HG02798 (cell line): Measurements from ENCODE around the gene AATK.

Experiments
- ATAC-seq: cut with Tn5 transposase; IDR thresholded peaks from one replicate; pipeline ENCODE4 v1.9.1; 2021; ENCODE audit warnings: mild to moderate bottlenecking; ENCODE audit not compliant: unreplicated experiment, poor library complexity

The AATK gene

GRCh38 chr17:81197409-81197795, 31.4 kb upstream of the AATK start:
- no peak for ATAC-seq

GRCh38 chr17:81196505-81197408, 30.7 kb upstream of the AATK start:
- no peak for ATAC-seq

GRCh38 chr17:81195941-81196495, 30.0 kb upstream of the AATK start:
- no peak for ATAC-seq

GRCh38 chr17:81194941-81195901, 29.2 kb upstream of the AATK start:
- no peak for ATAC-seq

GRCh38 chr17:81194225-81194760, 28.3 kb upstream of the AATK start:
- ATAC-seq, result no peak

DNA sequence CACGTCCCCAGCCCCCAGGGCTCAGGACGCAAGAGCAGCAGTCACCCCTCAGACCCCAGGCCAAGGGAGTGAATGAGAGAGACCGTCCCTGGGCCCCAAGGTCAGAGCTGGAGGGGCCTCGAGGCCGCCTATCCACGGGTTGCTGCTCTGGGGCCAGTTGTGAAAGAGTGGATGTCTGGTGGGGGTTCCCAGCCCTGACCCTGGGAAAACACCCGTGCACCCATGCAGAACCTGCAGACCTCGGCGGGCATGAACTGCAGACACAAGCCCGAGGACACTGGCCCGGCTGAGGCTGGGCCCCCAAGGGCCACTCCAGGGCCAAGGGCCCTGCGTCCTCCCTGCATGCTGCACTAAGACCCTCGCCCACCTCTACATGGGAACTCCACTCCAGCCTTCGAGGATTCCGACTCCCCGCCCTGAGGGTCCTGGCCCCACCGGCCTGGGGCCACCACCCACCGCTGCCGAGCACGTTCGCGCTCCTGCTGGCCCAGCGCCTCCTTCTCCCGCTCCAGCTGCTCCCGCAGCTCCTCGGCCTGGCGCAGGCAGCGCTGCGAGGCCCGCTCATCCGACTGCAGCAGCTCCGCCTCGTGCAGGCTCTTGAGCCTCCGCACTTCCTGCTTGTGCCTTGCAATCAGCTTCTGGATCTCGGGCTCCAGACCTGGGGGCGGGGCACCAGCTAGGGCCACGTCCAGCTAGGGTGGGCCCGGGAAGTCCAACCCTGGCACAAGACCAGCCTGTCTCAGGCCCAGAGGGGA, 27.6 kb upstream of the AATK start:
- no peak for ATAC-seq

GRCh38 chr17:81193051-81193410, 27.0 kb upstream of the AATK start:
- no peak for ATAC-seq

- ATAC-seq, result no peak
Observed at GRCh38 chr17:81192386-81193050, 26.5 kb upstream of the AATK start.

DNA sequence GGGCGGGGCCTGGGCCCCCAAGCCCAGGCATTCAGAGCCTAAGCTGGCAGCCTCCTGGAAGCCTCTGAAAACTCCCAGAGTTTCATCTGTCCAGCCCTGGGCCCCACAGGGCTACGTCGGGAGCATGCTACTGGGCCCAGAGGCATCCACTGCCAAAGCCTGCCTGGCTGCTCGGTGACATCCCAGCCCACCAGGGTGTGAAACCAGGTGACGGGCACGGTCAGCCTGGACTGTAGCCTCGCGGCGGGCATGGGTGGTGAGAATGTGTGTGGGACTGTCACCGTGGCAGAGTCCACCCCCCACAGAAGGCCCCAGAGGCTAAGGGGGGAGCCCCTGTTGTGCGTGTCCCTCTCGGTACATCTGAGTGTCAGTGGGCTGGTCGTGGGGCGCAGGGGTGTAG, 25.6 kb upstream of the AATK start:
- ATAC-seq, result no peak

- no peak for ATAC-seq
Observed at GRCh38 chr17:81191116-81191515, 25.1 kb upstream of the AATK start.

- ATAC-seq, result no peak
Observed at GRCh38 chr17:81190591-81190990, 24.6 kb upstream of the AATK start.

DNA sequence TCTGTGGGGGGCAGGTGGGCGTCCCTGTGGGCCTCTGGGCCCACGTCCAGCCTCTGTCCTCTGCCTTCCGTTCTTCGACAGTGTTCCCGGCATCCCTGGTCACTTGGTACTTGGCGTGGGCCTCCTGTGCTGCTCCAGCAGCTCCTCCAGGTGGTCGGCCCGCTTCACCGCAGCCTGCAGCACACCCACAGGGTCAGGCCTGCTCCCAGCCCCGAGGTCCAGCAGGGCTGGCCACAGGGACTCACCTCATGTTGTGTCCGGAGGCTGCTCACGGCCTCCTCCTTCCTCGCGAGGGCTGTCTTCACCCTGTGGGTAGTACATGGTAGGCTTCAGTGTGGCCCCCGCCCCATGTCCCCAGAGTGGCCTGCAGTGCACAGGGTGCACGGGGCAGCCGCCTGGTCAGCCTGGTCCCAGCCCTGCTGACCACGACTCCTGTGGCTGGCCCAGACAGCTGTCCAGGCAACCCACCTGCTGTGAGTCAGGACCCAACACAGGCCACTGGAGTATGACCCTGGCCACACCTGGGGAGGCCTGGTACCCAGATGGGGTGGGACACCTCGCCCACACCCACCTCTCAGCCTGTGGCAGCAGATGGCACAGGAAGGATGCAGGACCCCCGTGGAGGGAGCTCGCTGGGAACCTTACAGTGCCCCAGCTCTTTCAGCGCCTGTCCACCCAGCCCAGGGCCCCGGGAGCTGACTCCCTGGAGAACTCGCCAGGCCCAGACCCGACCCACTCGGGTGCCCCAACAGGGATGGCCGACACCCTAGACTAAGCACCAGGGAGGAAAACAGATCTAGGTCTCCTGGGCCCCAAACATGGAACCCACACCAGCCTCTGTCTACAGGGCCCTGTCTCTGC, 23.9 kb upstream of the AATK start:
- ATAC-seq, result no peak

DNA sequence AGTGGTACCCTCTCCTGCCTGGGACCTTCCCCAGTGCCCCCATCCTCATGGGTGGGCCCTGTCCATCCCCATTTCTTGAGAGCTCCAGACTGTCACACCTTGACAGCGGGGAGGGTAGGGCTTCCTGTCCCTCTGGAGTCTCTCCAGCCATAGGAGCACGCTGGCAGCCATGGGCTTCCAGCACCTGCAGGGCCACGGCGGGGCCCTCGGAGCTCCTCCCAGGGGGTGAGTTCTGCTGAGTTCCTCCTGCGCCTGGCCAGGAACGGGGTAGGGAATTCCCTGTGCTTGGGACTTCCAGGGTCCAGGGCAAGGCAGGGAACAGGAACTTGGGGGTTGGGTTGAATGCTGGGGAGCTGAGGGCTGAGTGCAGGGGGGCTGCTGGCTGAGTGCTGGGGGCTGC, 23.0 kb upstream of the AATK start:
- ATAC-seq, result no peak

DNA sequence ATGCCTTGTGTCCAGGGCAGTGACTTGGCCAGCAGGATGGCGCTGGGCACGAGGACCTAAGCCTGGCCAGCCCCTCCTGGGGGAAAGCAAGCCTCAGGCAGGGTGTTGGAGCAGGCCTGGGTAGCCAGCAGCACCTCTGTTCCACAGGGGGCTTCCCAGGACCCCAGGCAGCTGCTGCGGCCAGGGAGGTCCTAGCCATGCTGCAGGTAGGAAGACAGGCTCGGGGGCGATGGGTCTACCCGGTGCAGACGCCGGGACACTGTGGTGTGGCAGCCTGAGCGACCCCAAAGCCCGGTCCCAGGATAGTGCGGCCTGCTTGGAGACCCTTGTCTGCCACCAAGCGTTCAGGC, 22.4 kb upstream of the AATK start:
- ATAC-seq, result no peak

DNA sequence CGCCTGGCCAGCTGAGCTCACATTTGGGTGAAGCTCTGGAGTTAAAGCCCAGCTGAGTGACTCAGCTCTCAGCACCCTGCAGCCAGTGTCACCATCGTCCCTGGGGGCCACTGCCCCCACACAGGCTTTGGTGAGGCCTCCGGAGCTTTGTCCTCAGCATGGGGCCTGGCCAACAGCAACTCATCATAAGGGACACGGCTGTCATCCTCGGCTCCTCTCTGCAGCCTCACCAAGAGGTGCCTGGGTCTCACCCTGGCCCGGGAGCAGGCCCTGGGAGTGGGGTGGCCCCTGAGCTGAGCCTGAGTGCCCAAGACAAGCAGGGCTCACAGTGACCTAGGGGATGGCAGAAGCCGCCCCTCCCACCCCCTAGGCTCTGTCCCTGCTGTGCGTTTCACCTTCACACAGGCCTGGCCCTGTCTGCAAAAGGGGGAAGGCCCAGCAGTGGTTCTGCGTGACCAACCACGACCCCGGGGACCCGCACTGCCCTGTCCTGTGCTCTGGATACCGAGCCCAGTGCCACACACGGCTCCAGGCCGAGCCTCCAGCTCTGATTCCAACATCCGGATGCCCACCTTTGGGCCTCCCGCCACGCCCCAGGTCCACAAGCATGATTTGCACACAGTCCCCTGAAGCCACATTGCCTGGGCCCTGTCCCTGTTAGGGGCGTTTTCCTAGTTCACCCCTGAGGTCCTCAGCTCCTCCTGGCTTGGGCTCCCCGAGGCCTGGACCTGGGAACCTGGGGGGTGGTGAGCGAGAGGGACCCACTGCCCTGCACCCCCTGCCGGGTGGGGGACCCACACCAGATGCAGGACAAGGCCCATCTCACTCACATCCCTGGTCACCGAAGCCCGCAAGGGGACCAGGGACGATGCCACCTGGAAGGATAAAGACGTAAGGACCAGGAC, 21.8 kb upstream of the AATK start:
- no peak for ATAC-seq

DNA sequence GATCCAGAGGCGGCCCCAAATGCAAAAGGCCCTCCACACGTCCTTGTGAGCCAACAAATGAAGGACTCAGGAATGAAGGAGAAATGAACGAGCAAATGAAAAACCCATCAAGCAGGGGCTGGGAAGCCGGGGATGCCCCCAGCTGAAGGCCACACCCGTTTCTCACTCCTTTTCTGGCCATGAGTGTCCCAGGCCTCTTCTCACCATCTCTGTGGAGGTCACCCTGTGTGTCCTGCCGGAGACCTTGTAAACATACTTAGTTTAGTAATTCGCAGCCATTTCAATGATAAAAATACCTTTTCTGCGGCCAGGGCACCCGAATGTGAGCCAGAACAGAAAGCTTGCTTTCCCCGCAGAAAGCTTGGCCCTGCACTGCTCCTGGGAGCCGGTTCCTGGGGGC, 21.1 kb upstream of the AATK start:
- ATAC-seq, result no peak

DNA sequence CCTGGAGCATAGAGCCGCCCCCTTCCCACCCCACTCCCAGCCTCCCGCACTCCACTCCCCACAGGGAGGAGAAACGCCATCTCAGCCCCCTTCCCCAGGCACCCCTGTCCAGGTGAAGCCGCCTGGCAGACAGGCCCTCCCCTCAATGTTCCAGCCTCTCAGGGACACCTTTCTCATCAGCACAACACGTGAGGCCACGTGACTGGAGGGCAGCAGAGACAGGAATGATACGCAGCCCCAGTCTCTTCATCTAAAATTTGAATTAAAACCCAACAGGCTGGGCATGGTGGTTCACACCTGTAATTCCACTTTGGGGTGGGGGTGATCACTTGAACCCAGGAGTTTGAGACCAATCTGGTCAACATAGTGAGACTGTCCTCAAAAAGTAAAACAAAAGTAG, 20.2 kb upstream of the AATK start:
- no peak for ATAC-seq

GRCh38 chr17:81184555-81184954, 18.5 kb upstream of the AATK start:
- no peak for ATAC-seq
